Hepatocyte (in vitro differentiated cells): ENCODE results near the gene BORCS6.

Source experiments
- EZH2 ChIP-seq: fragments of 200-600 bp; sonication (generic); IDR thresholded peaks from 2 replicates; pipeline ENCODE4 v1.6.1; 2016; ENCODE audit warnings: antibody characterized with exemption, mild to moderate bottlenecking, borderline replicate concordance
- TF ChIP-seq, protein P1 (sequence below): fragments of 200-600 bp; sonication (generic); IDR thresholded peaks from 2 replicates; pipeline ENCODE4 v1.5.1; 2016; ENCODE audit warnings: antibody characterized with exemption, mild to moderate bottlenecking; ENCODE audit not compliant: poor library complexity

DNA sequence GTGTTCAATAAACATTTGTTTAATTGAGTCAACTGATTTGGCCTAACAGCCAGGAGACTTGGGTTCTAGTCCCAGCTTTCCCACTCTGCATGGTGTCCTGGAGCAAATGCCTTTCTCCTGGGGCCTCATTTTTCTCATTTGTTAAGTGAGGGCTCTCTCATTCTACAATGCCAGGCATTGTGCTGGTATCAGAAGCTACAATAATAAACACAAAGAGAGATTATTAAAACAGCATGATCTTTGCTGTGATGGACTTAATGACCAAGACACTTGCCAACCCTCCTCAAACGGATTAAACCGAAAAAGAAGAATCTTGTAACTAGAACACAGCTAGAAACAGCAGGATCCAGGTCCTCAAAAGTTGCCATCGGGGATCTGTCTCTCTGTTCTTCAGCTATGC is 22.5 kb downstream of the BORCS6 start:
- TF ChIP-seq EZH2: no peak
- TF ChIP-seq, protein P1, sequence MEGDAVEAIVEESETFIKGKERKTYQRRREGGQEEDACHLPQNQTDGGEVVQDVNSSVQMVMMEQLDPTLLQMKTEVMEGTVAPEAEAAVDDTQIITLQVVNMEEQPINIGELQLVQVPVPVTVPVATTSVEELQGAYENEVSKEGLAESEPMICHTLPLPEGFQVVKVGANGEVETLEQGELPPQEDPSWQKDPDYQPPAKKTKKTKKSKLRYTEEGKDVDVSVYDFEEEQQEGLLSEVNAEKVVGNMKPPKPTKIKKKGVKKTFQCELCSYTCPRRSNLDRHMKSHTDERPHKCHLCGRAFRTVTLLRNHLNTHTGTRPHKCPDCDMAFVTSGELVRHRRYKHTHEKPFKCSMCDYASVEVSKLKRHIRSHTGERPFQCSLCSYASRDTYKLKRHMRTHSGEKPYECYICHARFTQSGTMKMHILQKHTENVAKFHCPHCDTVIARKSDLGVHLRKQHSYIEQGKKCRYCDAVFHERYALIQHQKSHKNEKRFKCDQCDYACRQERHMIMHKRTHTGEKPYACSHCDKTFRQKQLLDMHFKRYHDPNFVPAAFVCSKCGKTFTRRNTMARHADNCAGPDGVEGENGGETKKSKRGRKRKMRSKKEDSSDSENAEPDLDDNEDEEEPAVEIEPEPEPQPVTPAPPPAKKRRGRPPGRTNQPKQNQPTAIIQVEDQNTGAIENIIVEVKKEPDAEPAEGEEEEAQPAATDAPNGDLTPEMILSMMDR: no peak
